H9 (cell line): ENCODE results near the gene CALN1. TPM values are rescaled to one million over a fixed set of nuclear protein-coding genes. Genes with fewer than 3 reads are reported as not detected.

Experiments
- DNase-seq: peaks from one replicate; pipeline ENCODE4 v3.0.0-alpha.2; 2017
- H2AFZ ChIP-seq: one replicate; pipeline ENCODE4 v1.6.1; 2013; ENCODE audit warnings: mild to moderate bottlenecking, low read length, control low read depth, moderate library complexity
- H2AK5ac ChIP-seq: 2 replicates; pipeline ENCODE4 v1.6.1; 2013; ENCODE audit warnings: low read length, control low read depth, mixed read lengths; ENCODE audit not compliant: insufficient read length
- H2BK120ac ChIP-seq: one replicate; pipeline ENCODE4 v1.6.1; 2013; ENCODE audit warnings: low read depth, mild to moderate bottlenecking, low read length, control low read depth, inconsistent platforms; ENCODE audit not compliant: poor library complexity, severe bottlenecking
- H2BK12ac ChIP-seq: 2 replicates; pipeline ENCODE4 v1.6.1; 2013; ENCODE audit warnings: low read length, control low read depth, mixed read lengths, low read depth; ENCODE audit not compliant: insufficient read length
- H2BK15ac ChIP-seq: 2 replicates; pipeline ENCODE4 v1.6.1; 2013; ENCODE audit warnings: low read depth, low read length, control low read depth
- H2BK20ac ChIP-seq: one replicate; pipeline ENCODE4 v1.6.1; 2013; ENCODE audit warnings: low read depth, mild to moderate bottlenecking, low read length, control low read depth, inconsistent platforms; ENCODE audit not compliant: poor library complexity, severe bottlenecking
- H2BK5ac ChIP-seq: 2 replicates; pipeline ENCODE4 v1.6.1; 2013; ENCODE audit warnings: low read length, control low read depth, mixed read lengths; ENCODE audit not compliant: insufficient read length
- H3K14ac ChIP-seq: 2 replicates; pipeline ENCODE4 v1.6.1; 2013; ENCODE audit warnings: low read length, control low read depth; ENCODE audit not compliant: insufficient read depth
- H3K18ac ChIP-seq: 2 replicates; pipeline ENCODE4 v1.6.1; 2013; ENCODE audit warnings: low read depth, mild to moderate bottlenecking, mixed read lengths, low read length, control low read depth; ENCODE audit not compliant: insufficient read length
- H3K23ac ChIP-seq: 2 replicates; pipeline ENCODE4 v1.6.1; 2013; ENCODE audit warnings: low read length, control low read depth, mixed read lengths, low read depth; ENCODE audit not compliant: insufficient read length
- H3K23me2 ChIP-seq: 2 replicates; pipeline ENCODE4 v1.6.1; 2013; ENCODE audit warnings: low read depth, mild to moderate bottlenecking, mixed read lengths, low read length, control low read depth; ENCODE audit not compliant: insufficient read length, poor library complexity, severe bottlenecking
- H3K27ac ChIP-seq: 2 replicates; pipeline ENCODE4 v1.5.1; 2013; ENCODE audit warnings: low read length, control low read depth, mixed read lengths, low read depth; ENCODE audit not compliant: insufficient read length
- H3K27me3 ChIP-seq: 2 replicates; pipeline ENCODE4 v1.6.1; 2013; ENCODE audit warnings: low read length, control low read depth, inconsistent platforms; ENCODE audit not compliant: insufficient read depth
- H3K4ac ChIP-seq: 2 replicates; pipeline ENCODE4 v1.6.1; 2013; ENCODE audit warnings: low read depth, mild to moderate bottlenecking, control low read depth, inconsistent platforms, low read length, moderate library complexity
- H3K4me1 ChIP-seq: 2 replicates; pipeline ENCODE4 v1.6.1; 2013; ENCODE audit warnings: low read length, control low read depth, inconsistent platforms; ENCODE audit not compliant: insufficient read depth
- H3K4me2 ChIP-seq: 2 replicates; pipeline ENCODE4 v1.6.1; 2013; ENCODE audit warnings: low read length, control low read depth, mixed read lengths; ENCODE audit not compliant: insufficient read length, insufficient read depth
- H3K56ac ChIP-seq: 2 replicates; pipeline ENCODE4 v1.6.1; 2013; ENCODE audit warnings: low read depth, mild to moderate bottlenecking, mixed read lengths, low read length, control low read depth; ENCODE audit not compliant: insufficient read length
- H3K79me1 ChIP-seq: 2 replicates; pipeline ENCODE4 v1.6.1; 2013; ENCODE audit warnings: low read depth, mild to moderate bottlenecking, moderate library complexity, low read length, control low read depth, inconsistent platforms; ENCODE audit not compliant: insufficient read depth, poor library complexity, severe bottlenecking
- H3K79me2 ChIP-seq: 2 replicates; pipeline ENCODE4 v1.6.1; 2013; ENCODE audit warnings: low read length, control low read depth, inconsistent platforms; ENCODE audit not compliant: insufficient read depth
- H3K9ac ChIP-seq: 2 replicates; pipeline ENCODE4 v1.6.1; 2013; ENCODE audit warnings: low read length, control low read depth, mixed read lengths; ENCODE audit not compliant: insufficient read length; ENCODE audit errors: extremely low read depth
- H3K9me3 ChIP-seq: one replicate; pipeline ENCODE4 v1.6.1; 2013; ENCODE audit warnings: low read depth, low read length, inconsistent platforms; ENCODE audit not compliant: control insufficient read depth
- H3T11ph ChIP-seq: one replicate; pipeline ENCODE4 v1.6.1; 2013; ENCODE audit warnings: mild to moderate bottlenecking, low read length, control low read depth, inconsistent platforms
- H4K20me1 ChIP-seq: one replicate; pipeline ENCODE4 v1.6.1; 2013; ENCODE audit not compliant: control insufficient read depth, insufficient read length, insufficient read depth
- H4K5ac ChIP-seq: 2 replicates; pipeline ENCODE4 v1.6.1; 2013; ENCODE audit warnings: low read depth, mild to moderate bottlenecking, mixed read lengths, low read length, control low read depth; ENCODE audit not compliant: insufficient read length
- H4K8ac ChIP-seq: replicated peaks from 2 replicates; pipeline ENCODE4 v1.6.1; 2013; ENCODE audit warnings: low read length, control low read depth, mixed read lengths, low read depth; ENCODE audit not compliant: insufficient read length
- H4K91ac ChIP-seq: 2 replicates; pipeline ENCODE4 v1.6.1; 2013; ENCODE audit warnings: low read depth, mild to moderate bottlenecking, moderate library complexity, mixed read lengths, low read length, control low read depth; ENCODE audit not compliant: insufficient read length
- H3K27ac Mint-ChIP-seq, 3 experiments: 2 replicates in 2 of 3; 3 replicates in 1 of 3; pipeline ENCODE4 v1.8.0; 2020 to 2021; ENCODE audit warnings: mixed read lengths in 3 of 3, mild to moderate bottlenecking in 1 of 3, moderate library complexity in 1 of 3
- H3K27me3 Mint-ChIP-seq: 2 replicates; pipeline ENCODE4 v1.8.0; 2021; ENCODE audit warnings: low read depth, mild to moderate bottlenecking, moderate library complexity, mixed read lengths
- H3K36me3 Mint-ChIP-seq, 3 experiments: 2 replicates in 2 of 3; 3 replicates in 1 of 3; pipeline ENCODE4 v1.8.0; 2020 to 2021; ENCODE audit warnings: low read depth in 3 of 3, mixed read lengths in 3 of 3; ENCODE audit not compliant: insufficient read depth in 1 of 3
- H3K4me1 Mint-ChIP-seq, 2 experiments: 2 replicates each; pipeline ENCODE4 v1.8.0; 2020; ENCODE audit warnings: mixed read lengths in 2 of 2
- H3K4me3 Mint-ChIP-seq, 2 experiments: 2 replicates in 1 of 2; 3 replicates in 1 of 2; pipeline ENCODE4 v1.8.0; 2020 to 2021; ENCODE audit warnings: mild to moderate bottlenecking in 2 of 2, mixed read lengths in 2 of 2, moderate library complexity in 1 of 2
- H3K9me3 Mint-ChIP-seq, 2 experiments: 2 replicates in 1 of 2; 3 replicates in 1 of 2; pipeline ENCODE4 v1.8.0; 2020; ENCODE audit warnings: mild to moderate bottlenecking in 2 of 2, mixed read lengths in 2 of 2, moderate library complexity in 1 of 2
- CTCF ChIP-seq: fragments of 200-600 bp; sonication (generic); conservative IDR thresholded peaks from 3 replicates; pipeline ENCODE4 v1.8.0; 2021; ENCODE audit warnings: antibody characterized with exemption, mild to moderate bottlenecking
- total RNA-seq: library from RNA; stranded (reverse); gene quantifications from 2 replicates; pipeline ENCODE4 v1.2.1, GENCODE V29; 2021

CALN1 gene
- total RNA-seq, 1 experiment from 2014 or later, result 2.8 TPM

- Histone ChIP-seq H3K14ac (no peak overlapping the region), H3K4me2 (no peak overlapping the region), H3K27me3 (no peaks in the 10 kb centered on the region), H2AFZ (no peak overlapping the region), H3K4me1 (no peaks in the 10 kb centered on the region), H2BK12ac (no peak overlapping the region), H3K4ac (no peak overlapping the region), H4K91ac (no peak overlapping the region), H3K18ac (no peak overlapping the region), H3K56ac (no peak overlapping the region), H3T11ph (no peak overlapping the region), H3K9me3 (no peaks in the 10 kb centered on the region), H4K5ac (no peak overlapping the region), H2BK20ac (no peak overlapping the region), H3K23me2 (no peaks in the 10 kb centered on the region), H2BK5ac (no peak overlapping the region), H3K79me1 (no peaks in the 10 kb centered on the region), H4K8ac (no peak overlapping the region), H3K23ac (no peak overlapping the region), H2AK5ac (no peak overlapping the region), H3K9ac (no peak overlapping the region), H3K79me2 (no peaks in the 10 kb centered on the region), H4K20me1 (no peaks in the 10 kb centered on the region), H3K27ac (no peak overlapping the region), H2BK120ac (no peak overlapping the region), H2BK15ac (no peak overlapping the region)
- Mint-ChIP-seq H3K27me3 (no peaks in the 10 kb centered on the region; the same call in 1 of the 2 replicates), H3K27ac (no peak overlapping the region), H3K4me3 (no peak overlapping the region), H3K9me3 (peaks cover 3 to 6% of the 10 kb centered on the region in 2 experiments; a peak in 4 of 5 replicates), H3K36me3 (peaks cover 0 to 13% (median 4%) of the 10 kb centered on the region in 3 experiments; a peak in 5 of 7 replicates), H3K4me1 (peaks cover 6% of the 10 kb centered on the region in 2 experiments; a peak in 3 of 4 replicates)
- no peak for TF ChIP-seq CTCF
- no peak for DNase-seq
Measured at GRCh38 chr7:72072901-72073300, 339.2 kb downstream of the CALN1 start.
